GM19324 (cell line): ENCODE measurements around the gene EIF5A2.

Experiments used
- ATAC-seq: cut with Tn5 transposase; IDR thresholded peaks from one replicate; pipeline ENCODE4 v1.9.1; 2021; ENCODE audit warnings: mild to moderate bottlenecking, moderate library complexity; ENCODE audit not compliant: unreplicated experiment, low FRiP score

The EIF5A2 gene

GRCh38 chr3:170862618-170863374, 45.6 kb downstream of the EIF5A2 start:
- no peak for ATAC-seq

DNA sequence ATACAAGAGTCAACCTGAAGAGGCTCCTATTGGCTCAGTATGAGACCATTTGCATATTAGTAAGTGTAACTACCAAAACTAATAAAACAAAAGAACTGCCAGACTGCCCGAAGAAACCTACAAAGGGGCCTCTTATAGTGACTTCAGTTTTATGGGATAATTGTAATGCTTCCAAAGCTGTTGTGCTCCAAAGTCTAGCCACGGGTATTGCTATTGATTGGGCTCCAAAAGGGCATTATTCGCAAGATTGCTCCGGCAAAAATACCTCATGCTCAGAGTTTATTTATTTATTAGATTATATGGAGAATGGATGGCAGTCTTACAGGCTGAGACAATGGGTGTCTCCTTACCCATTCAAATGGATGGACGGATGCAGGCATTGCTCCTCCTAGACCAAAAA, 49.8 kb downstream of the EIF5A2 start:
- ATAC-seq = no peak

- ATAC-seq = no peak
These were observed 56.1 kb downstream of the EIF5A2 start for GRCh38 chr3:170852324-170852723.

GRCh38 chr3:170848292-170848917, 60.0 kb downstream of the EIF5A2 start:
- no peak for ATAC-seq

GRCh38 chr3:170844377-170844776, 64.1 kb downstream of the EIF5A2 start:
- no peak for ATAC-seq

DNA sequence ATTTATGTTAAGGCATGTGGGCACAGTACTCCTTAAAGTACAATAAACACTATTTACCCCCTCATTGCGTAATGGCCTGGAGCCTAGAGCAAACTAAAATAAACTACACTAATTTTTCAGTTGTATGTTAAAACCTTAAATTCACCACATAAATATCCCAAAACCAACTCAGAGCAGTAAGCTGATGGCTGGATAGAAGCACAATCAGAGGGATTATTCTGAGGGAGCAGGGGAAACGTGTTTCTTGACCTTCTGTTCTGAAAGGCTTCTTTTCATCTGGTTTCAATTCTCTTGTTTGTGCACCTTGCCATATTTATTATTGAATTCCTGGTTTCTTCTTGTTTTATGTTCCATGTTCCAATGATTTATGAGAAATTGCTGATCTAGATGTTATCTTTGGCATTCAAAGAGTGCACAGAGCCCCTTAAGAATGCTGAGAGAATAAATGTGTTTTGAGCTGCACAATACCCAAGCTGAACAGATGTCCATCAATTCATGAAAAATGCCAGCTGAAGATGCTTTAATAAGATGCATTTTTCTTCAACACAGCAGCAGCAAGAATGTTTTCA, 68.1 kb downstream of the EIF5A2 start:
- no peak for ATAC-seq

GRCh38 chr3:170839518-170840100, 68.8 kb downstream of the EIF5A2 start:
- ATAC-seq = no peak
